Small intestine (tissue), 7 donors: ENCODE data around the gene FOXC2. TPM values are rescaled to one million over a fixed set of nuclear protein-coding genes. Genes with fewer than 3 reads are reported as not detected.

Experiments
- DNase-seq, 2 donors: peaks; one replicate each; pipeline versions ENCODE4 v3.0.0 to v3.0.0-alpha.2; 2013
- FAIRE-seq: peaks from 2 replicates; lab custom pipeline; 2012; peaks lifted over from hg19 to GRCh38; lab: Jason Lieb, UNC
- H3K27ac ChIP-seq, 3 donors: one replicate each; pipeline ENCODE4 v1.5.1; 2013; ENCODE audit warnings: low read length in 2 of 3, mild to moderate bottlenecking in 2 of 3, control low read depth in 1 of 3, inconsistent platforms in 1 of 3, low read depth in 1 of 3, moderate library complexity in 1 of 3
- H3K27me3 ChIP-seq, 3 donors: one replicate each; pipeline ENCODE4 v1.6.1; 2013; ENCODE audit warnings: low read length in 3 of 3, inconsistent platforms in 1 of 3; ENCODE audit not compliant: control insufficient read depth in 3 of 3, insufficient read depth in 3 of 3
- H3K36me3 ChIP-seq, 3 donors: one replicate each; pipeline ENCODE4 v1.6.1; 2013; ENCODE audit warnings: low read length in 3 of 3, inconsistent platforms in 1 of 3, low read depth in 1 of 3, mild to moderate bottlenecking in 1 of 3, moderate library complexity in 1 of 3; ENCODE audit not compliant: control insufficient read depth in 3 of 3, insufficient read depth in 2 of 3
- H3K4me1 ChIP-seq, 3 donors: one replicate each; pipeline ENCODE4 v1.6.1; 2013; ENCODE audit warnings: low read length in 2 of 3, inconsistent platforms in 1 of 3, low read depth in 1 of 3, mild to moderate bottlenecking in 1 of 3, moderate library complexity in 1 of 3; ENCODE audit not compliant: control insufficient read depth in 3 of 3, insufficient read depth in 2 of 3
- H3K4me3 ChIP-seq, 3 donors: one replicate each; pipeline ENCODE4 v1.5.1; 2013; ENCODE audit warnings: low read length in 3 of 3, control low read depth in 1 of 3, inconsistent platforms in 1 of 3, low read depth in 1 of 3, mild to moderate bottlenecking in 1 of 3, moderate library complexity in 1 of 3
- H3K9me3 ChIP-seq, 2 donors: one replicate each; pipeline ENCODE4 v1.6.1; 2013; ENCODE audit warnings: low read depth in 1 of 2, low read length in 1 of 2; ENCODE audit not compliant: control insufficient read depth in 2 of 2, insufficient read depth in 1 of 2
- WGBS, 3 donors: extraction: QIAGEN DNeasy Blood & Tissue Kit; methylation state at CpG; one replicate each; pipeline ENCODE4 v1.1.7; 2013; 5-methylcytosine and 5-hydroxymethylcytosine counted together
- polyA plus RNA-seq, 4 donors: library from polyadenylated mRNA; stranded (reverse) in 3 of 4; unstranded in 1 of 4; fragments of 200-250 nt in 3 of 4; fragments of 120-200 nt in 1 of 4; gene quantifications; one replicate each; pipeline versions ENCODE4 v1.2.1 to v1.2.3, GENCODE V29; 2013
- donor health status: healthy with polysubstance abuse.
- donor health status: control.
- donor health status: control.
- donor health status: Bipolar disorder and iron deficiency.
- donor health status: healthy.

FOXC2 gene
- polyA plus RNA-seq, 4 donors, result 0.13 to 0.97 TPM; not detected in 2

- FAIRE-seq, result no peak
- 29 to 68% (median 43%) methylated on average over 10 of the region's 10 CpGs for WGBS, 3 donors
- H3K27ac ChIP-seq, result no peak overlapping the region
Measured at GRCh38 chr16:86571530-86571915, 4.9 kb downstream of the FOXC2 start.

GRCh38 chr16:86572041-86572521 lies 5.5 kb downstream of the FOXC2 start:
- H3K27me3 ChIP-seq, result peaks cover 30 to 91% (median 37%) of the 10 kb centered on the region in 3 donors
- no peak overlapping the region for H3K4me3 ChIP-seq
- H3K4me1 ChIP-seq, result peaks cover 0 to 8% (median 0%) of the 10 kb centered on the region in 3 donors
- no peak for DNase-seq
- no peaks in the 10 kb centered on the region for H3K36me3 ChIP-seq
- WGBS, 3 donors, result 19 to 67% (median 38%) methylated on average over 12 of the region's 12 CpGs
- H3K27ac ChIP-seq, result no peak overlapping the region
- H3K9me3 ChIP-seq, result no peaks in the 10 kb centered on the region
- no peak for FAIRE-seq

More at GRCh38 chr16:86571530-86571915, 4.9 kb downstream of the FOXC2 start:
- H3K36me3 ChIP-seq, result no peaks in the 10 kb centered on the region
- peaks cover 0 to 8% (median 0%) of the 10 kb centered on the region in 3 donors for H3K4me1 ChIP-seq
- no peak overlapping the region for H3K4me3 ChIP-seq
- H3K27me3 ChIP-seq, result peaks cover 32 to 88% (median 33%) of the 10 kb centered on the region in 3 donors
- no peaks in the 10 kb centered on the region for H3K9me3 ChIP-seq
- DNase-seq, result no peak

GRCh38 chr16:86572606-86573005 lies 6.0 kb downstream of the FOXC2 start:
- no peak overlapping the region for H3K27ac ChIP-seq
- FAIRE-seq, result no peak
- no peak overlapping the region for H3K4me3 ChIP-seq
- peaks cover 0 to 8% (median 0%) of the 10 kb centered on the region in 3 donors for H3K4me1 ChIP-seq
- H3K27me3 ChIP-seq, result peaks cover 24 to 91% (median 40%) of the 10 kb centered on the region in 3 donors
- H3K9me3 ChIP-seq, result no peaks in the 10 kb centered on the region
- WGBS, 3 donors, result 32 to 69% (median 51%) methylated on average over 8 of the region's 8 CpGs
- no peak for DNase-seq
- H3K36me3 ChIP-seq, result no peaks in the 10 kb centered on the region

DNA sequence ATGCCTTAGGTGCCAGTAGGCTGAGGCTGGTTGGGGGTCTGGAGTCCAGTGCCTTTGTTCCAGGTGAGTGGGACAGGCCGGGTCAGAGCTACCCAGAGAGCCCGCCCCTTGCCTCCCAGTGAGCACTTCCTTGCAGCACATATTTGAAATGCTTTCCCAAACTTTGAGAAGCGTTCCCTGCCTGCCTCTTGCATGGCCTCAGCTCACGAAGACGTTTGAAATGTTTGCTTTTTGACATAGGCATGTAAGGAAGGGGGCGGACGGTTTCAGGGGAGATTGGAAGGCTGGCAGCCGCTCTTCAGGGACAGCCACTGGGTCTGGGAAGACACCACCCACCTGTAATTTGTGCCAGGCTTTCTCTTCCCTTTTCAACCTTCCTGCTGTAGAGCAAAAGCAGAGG lies 6.6 kb downstream of the FOXC2 start:
- H3K36me3 ChIP-seq, result no peaks in the 10 kb centered on the region
- H3K4me3 ChIP-seq, result no peak overlapping the region
- H3K27me3 ChIP-seq, result peaks cover 21 to 95% (median 40%) of the 10 kb centered on the region in 3 donors
- no peaks in the 10 kb centered on the region for H3K9me3 ChIP-seq
- peaks cover 0 to 8% (median 0%) of the 10 kb centered on the region in 3 donors for H3K4me1 ChIP-seq
- no peak for DNase-seq
- 22 to 57% (median 31%) methylated on average over 8 of the region's 8 CpGs for WGBS, 3 donors
- H3K27ac ChIP-seq, result no peak overlapping the region
- no peak for FAIRE-seq

DNA sequence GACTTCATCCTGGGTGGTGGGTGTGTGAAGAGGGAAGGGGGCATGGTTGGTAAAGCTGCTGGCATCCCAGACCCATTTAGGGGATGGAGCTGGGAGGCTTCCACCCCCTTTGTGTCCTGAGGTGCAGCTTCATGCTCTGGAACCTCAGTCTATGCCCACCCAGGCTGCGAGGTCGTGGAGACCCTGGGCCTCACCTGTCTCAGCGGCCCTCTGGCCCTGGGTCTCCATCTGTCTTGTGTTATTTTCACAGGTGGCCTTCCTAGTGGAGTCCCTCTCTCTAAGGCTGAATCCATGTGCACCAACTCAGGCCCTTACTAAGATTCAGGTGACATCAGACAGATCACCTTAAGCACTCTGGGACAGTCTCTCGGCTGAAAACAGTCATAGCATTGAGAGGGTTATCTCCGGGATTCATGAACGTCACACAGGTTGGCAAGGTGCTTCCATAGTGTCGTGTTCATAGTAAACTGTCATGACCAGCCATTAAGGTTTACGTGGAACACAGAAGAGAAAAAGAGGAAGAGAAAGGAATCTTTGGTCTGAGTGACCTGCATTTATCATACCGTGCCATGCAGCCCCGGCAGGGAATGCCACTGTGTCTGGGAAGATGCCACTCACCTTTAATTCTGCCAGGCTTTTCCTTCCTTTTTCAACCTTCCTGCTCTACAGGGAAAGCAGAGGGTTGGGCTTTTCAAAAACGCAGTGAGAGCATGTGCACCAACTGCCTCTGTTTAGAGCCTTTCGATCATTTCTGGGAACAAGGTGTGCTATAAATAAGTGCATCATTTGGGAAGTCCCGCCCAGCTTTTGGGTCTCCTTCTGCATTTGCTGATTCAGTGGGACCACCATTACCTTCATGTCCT lies 7.2 kb downstream of the FOXC2 start:
- H3K27me3 ChIP-seq, result peaks cover 21 to 96% (median 35%) of the 10 kb centered on the region in 3 donors
- 26 to 61% (median 39%) methylated on average over 13 of the region's 13 CpGs for WGBS, 3 donors
- FAIRE-seq (no peak), DNase-seq (no peak)
- H3K4me1 ChIP-seq, result peaks cover 0 to 8% (median 0%) of the 10 kb centered on the region in 3 donors
- H3K36me3 ChIP-seq, result no peaks in the 10 kb centered on the region
- no peaks in the 10 kb centered on the region for H3K9me3 ChIP-seq
- H3K4me3 ChIP-seq, result no peak overlapping the region
- H3K27ac ChIP-seq, result no peak overlapping the region

- FAIRE-seq, result no peak
- no peaks in the 10 kb centered on the region for H3K36me3 ChIP-seq
- no peak overlapping the region for H3K27ac ChIP-seq
- H3K4me1 ChIP-seq, result peaks cover 0 to 8% (median 0%) of the 10 kb centered on the region in 3 donors
- peaks cover 21 to 95% (median 34%) of the 10 kb centered on the region in 3 donors for H3K27me3 ChIP-seq
- no peak overlapping the region for H3K4me3 ChIP-seq
- 41 to 72% (median 42%) methylated on average over 4 of the region's 4 CpGs for WGBS, 3 donors
- H3K9me3 ChIP-seq, result no peaks in the 10 kb centered on the region
- DNase-seq, result no peak
Measured at GRCh38 chr16:86574646-86575045, 8.0 kb downstream of the FOXC2 start.

GRCh38 chr16:86575095-86575685 lies 8.6 kb downstream of the FOXC2 start:
- Histone ChIP-seq H3K9me3 (no peaks in the 10 kb centered on the region), H3K36me3 (no peaks in the 10 kb centered on the region), H3K4me3 (no peak overlapping the region), H3K4me1 (peaks cover 0 to 8% (median 0%) of the 10 kb centered on the region in 3 donors), H3K27ac (no peak overlapping the region), H3K27me3 (peaks cover 21 to 95% (median 36%) of the 10 kb centered on the region in 3 donors)
- 36 to 67% (median 45%) methylated on average over 17 of the region's 17 CpGs for WGBS, 3 donors
- DNase-seq (no peak), FAIRE-seq (no peak)

- DNase-seq, result peak; percentile 44 to 77
- 1 to 4% (median 3%) methylated on average over 53 to 54 of the region's 54 CpGs for WGBS, 3 donors
- no peak for FAIRE-seq
Measured at GRCh38 chr16:86575754-86576557, 9.3 kb downstream of the FOXC2 start.

More at GRCh38 chr16:86575754-86576557, 9.3 kb downstream of the FOXC2 start:
- Histone ChIP-seq H3K4me3 (peak overlapping the region in 2 of 3 donors; percentile 38 to 41), H3K9me3 (no peaks in the 10 kb centered on the region), H3K36me3 (no peaks in the 10 kb centered on the region), H3K4me1 (peaks cover 0 to 8% (median 0%) of the 10 kb centered on the region in 3 donors), H3K27ac (peak overlapping the region in 1 of 3 donors; percentile 70), H3K27me3 (peaks cover 18 to 94% (median 30%) of the 10 kb centered on the region in 3 donors)
